SK-N-MC (cell line): ENCODE results near the gene SKAP2.

Source experiments
- EZH2 ChIP-seq: fragments of 200-600 bp; sonication (generic); IDR thresholded peaks from one replicate; pipeline ENCODE4 v1.6.1; 2017; ENCODE audit warnings: antibody characterized with exemption
- POLR2AphosphoS5 ChIP-seq: IDR thresholded peaks from 2 replicates; pipeline ENCODE4 v1.6.1; 2012; ENCODE audit warnings: mild to moderate bottlenecking, low read depth, low read length, borderline replicate concordance

DNA sequence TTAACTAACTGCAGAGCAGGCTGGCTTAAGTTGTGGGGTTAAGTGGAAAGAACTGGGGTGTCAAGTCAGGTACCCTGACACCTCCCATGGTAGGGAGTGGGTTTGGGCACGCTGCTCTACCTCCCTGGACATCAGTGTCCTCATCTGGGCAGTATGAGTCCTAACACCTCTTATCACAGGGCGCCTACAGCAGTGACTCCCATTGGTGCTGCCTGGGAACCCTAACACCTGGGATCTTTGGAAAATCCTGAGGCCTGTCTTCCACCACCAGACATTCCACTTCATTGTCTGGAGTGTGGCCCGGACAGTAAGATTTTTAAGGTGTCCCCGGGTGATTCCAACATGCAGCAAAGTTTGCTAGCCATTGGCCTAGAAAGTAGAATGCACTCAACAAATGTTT lies 239.1 kb downstream of the SKAP2 start:
- TF ChIP-seq EZH2 (no peak), POLR2AphosphoS5 (no peak)
